Activated T-cell treated with anti-CD3 and anti-CD28 coated beads for 48 hours (primary cell): Measurements from ENCODE around the gene MOB3A.
"Not testable (repeated sequence)": the region's sequence is repeated elsewhere in the genome, so short reads cannot be mapped to it uniquely, and the experiment has no call there.

Source experiments
- DNase-seq: peaks from one replicate; pipeline ENCODE4 v3.0.0-alpha.2; 2020; ENCODE audit warnings: low read depth

The MOB3A gene

DNA sequence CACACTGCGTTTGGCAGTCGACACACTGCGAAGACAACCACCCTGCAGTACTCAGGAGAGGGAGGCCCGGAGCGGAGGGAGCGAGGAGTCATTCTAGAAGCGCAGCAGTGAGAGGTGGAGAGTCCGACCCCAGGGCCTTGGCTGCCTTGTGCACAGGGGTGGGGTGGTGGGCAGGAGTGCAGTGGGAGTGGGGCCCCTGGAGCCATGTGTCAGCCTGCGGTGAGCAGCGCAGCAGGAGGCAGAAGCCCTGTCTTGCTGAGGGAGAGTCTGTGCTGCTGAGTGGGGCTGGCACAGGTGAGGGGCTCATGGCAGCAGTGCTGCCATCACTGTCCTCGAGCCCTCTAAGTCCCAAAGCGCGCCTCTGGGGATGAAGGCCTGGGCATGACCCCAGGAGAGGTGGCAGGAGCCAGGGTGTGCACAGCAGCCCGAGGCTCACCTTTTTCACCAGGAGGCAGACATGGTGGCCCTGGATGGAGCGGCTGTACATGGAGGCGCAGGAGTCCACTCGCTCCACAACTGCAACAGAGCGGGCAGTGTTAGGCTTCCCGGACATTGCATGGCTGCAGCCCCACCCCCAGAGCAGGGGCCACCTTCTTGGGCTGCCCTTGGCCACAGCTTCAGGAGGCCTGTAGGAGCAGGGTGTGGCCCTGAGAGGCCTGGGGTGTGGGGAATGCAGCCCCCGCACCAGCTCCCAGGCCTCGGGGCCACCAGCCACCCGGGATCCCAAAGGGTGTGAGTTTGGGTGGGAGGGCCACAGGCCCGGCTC is 12.3 kb upstream of the MOB3A start:
- DNase-seq, result no peak

DNA sequence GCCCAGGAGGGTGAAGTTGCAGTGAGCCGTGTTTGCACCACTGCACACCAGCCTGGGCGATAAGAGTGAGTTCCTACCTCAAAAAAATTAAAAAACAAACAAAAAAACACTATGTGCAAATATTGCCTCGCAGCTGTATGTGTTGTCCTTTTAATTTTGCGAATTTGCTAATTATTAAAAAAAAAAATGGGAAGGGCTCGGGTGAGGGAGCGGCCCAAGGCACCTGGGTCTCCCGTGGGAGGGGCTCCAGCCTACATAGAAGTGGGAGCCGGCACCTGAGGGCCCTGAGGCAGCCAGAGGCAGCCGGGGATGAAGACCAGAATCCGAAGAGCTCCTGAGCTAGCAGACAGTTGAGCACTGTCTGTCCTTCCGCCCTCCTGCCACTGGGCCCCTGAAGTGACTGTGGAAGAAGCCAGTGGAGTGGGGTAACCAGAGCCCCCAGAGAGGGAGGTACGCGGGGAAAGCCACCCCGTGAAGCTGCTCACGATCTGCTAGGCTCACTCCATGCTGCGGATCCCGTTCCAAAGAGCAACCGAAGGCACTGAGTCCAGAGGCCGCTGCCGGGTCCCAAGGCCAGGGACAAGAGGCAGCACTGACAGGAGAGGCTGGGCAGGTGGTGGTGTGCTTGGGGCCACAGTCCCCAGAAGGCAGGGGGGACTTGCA is 7.0 kb upstream of the MOB3A start:
- no peak for DNase-seq

DNA sequence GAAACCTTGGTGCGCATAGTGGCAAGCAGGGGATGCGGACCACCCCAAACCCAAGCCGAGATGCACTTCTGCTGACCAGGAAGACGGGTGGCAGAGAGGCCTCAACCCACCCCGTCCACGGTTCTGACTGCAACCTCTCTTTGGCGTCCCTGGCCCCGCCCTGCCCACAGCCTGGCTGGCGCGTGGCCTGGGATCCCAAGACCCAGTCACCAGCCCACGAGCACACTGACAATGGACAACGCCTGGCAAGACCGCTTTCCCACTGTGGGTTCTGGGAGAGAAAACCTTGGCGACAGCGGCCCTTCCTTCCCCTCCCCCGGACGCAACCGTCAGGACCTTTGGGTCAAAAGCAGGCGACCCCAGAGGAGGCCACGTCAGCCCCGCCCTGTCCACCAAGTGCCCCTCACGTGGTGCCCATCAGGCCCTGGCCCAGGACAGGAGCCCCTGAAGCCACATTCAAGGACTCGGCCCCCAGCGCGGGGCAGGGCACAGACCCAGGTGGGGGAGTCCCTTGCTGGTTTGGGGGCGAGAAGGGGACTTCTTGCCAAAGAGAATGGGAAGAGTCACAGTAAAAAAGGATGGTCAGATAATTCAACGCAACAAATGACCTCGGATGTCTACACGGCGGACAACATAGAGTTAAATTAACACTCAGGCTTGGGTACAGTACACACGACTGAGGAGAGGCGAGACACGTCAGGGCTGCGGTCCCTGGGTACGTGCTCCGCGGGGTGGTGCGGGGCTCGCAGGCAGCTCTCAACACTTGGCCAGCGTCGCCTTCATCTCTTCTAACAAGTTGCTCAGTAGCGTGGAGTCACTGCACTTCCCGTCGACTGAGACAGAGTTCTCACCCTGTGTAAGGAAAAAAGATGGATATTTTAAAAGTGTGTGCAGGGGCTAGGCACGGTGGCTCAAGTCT is 5.5 kb upstream of the MOB3A start:
- no peak for DNase-seq

DNA sequence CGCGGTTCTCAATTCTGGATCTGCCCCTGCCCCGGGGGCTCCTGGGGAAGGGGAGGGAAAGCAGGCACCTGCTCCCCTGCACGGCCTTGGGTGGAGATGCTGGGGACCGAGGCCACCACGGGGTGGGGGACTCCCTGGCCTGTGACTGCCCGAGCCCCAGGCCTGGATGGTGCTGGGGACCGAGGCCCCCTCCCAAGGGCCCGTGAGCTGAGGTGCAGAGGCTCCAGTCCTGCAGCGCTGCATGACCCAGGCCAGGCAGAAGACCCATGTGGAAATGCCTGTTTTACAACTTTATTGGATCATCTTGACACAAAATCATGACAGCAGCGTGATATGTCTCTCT is 4.6 kb upstream of the MOB3A start:
- no peak for DNase-seq

DNA sequence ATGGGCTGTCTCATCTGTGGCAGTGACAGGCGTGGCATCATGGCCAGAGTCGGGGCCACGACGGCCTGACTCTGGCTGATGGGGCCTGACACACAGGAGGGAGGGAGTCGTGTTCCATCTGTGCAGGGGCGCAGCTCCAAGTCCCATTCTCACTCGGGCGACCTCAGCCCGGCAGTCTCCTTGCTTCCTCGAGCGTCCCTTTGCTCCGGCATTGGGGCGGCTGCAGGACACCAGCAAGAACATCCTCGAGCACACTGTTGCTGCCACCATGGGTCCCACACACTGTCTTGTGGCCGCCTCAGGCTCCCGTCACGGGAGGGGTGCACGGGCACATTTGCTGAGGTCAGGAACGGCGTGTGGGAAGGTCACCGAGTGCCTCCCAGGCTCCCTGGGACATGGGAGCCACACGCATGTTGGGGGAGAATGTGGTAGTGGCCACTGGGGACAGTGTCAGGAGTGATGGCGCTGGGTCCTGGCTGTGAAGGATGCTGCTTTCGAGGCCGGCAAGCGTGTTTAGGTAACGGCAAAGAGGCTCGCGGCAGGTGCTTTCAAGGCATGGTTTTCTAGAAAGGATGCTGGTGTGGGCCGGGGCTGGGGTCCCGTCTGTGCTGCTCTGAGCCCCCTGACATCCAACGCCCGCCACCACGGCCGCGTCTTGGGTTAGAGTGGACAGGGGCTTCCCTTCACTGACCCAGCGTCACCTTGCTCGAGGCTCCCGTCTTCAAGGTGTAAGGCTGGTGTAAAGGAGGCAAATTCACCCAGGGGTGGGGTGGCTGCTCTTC is 4.0 kb upstream of the MOB3A start:
- no peak for DNase-seq

DNA sequence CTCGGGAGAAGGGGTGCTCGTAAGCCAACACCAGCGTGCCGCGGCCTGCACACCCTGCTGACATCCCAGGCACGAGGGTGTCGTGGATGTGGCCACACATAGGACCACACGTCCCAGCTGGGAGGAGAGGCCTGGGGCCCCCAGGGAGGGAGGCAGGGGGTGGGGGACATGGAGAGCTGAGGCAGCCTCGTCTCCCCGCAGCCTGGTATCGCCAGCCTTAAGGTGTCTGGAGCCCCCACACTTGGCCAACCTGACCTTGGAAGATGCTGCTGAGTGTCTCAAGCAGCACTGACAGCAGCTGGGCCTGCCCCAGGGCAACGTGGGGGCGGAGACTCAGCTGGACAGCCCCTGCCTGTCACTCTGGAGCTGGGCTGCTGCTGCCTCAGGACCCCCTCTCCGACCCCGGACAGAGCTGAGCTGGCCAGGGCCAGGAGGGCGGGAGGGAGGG is 3.0 kb upstream of the MOB3A start:
- DNase-seq, result no peak

DNA sequence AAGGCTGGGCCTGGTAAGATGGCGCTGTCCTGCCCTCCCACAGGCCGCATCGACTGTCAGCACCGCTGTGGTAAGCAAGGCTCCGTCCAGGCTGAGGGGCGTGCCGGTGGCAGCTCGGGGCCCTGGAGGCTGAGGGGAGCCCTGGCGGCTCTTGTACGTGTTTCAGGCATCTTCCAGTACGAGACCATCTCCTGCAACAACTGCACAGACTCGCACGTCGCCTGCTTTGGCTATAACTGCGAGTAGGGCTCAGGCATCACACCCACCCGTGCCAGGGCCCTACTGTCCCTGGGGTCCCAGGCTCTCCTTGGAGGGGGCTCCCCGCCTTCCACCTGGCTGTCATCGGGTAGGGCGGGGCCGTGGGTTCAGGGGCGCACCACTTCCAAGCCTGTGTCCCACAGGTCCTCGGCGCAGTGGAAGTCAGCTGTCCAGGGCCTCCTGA is 1.8 kb upstream of the MOB3A start:
- no peak for DNase-seq

DNA sequence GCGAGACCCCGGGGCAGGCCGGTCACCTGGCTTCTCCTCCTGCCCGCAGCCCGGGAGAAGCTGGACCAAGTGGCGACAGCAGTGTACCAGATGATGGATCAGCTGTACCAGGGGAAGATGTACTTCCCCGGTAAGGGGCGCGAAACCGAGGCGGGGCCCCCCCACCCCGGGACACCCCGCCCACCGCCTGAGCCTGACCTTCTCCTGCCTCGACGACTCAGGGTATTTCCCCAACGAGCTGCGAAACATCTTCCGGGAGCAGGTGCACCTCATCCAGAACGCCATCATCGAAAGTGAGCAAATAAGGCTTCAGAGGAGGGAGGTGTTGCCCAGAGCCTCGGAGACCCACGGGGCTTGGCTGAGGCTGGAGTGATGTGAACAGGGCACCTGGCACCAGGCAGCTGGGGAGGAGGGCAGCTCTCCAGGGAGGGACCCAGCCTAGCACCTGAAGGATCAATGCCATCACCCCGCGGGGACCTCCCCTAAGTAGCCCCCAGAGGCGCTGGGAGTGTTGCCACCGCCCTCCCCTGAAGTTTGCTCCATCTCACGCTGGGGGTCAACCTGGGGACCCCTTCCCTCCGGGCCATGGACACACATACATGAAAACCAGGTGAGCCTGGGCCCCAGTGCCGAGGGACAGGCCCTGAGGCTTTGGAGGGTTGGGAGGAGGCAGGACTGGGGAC is 1.2 kb upstream of the MOB3A start:
- DNase-seq, result peak; percentile 43

DNA sequence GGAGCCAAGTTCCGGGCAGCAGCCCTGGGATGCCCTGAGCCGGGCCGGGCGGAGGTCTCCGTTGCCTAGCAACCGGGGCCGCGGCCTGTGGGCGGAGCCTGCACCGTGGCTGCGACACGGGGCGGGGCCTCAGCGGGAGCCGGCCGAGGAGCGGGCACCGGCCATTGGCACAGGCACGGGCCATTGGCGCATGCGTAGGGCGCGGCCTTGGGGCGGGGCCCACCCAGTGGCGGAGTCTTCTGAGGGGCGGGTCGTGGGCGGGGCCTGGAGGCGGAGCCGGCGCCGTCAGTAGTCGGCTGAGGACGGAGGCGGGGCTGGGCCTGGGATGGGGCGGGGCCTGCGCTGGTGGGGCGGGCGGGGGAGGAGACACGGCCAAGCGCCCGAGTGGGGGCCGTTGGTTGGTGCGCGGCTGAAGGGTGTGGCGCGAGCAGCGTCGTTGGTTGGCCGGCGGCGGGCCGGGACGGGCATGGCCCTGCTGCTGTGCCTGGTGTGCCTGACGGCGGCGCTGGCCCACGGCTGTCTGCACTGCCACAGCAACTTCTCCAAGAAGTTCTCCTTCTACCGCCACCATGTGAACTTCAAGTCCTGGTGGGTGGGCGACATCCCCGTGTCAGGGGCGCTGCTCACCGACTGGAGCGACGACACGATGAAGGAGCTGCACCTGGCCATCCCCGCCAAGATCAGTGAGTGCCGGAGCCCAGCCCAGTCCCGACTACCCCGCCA is 515 bp upstream of the MOB3A start, which contains the start of gene IZUMO4:
Gene IZUMO4 (plus strand): TSS at position 436 of the 723 bp plus-strand sequence. CDS start 31 bp downstream, at position 467.
- DNase-seq, result peak; percentile 100

DNA sequence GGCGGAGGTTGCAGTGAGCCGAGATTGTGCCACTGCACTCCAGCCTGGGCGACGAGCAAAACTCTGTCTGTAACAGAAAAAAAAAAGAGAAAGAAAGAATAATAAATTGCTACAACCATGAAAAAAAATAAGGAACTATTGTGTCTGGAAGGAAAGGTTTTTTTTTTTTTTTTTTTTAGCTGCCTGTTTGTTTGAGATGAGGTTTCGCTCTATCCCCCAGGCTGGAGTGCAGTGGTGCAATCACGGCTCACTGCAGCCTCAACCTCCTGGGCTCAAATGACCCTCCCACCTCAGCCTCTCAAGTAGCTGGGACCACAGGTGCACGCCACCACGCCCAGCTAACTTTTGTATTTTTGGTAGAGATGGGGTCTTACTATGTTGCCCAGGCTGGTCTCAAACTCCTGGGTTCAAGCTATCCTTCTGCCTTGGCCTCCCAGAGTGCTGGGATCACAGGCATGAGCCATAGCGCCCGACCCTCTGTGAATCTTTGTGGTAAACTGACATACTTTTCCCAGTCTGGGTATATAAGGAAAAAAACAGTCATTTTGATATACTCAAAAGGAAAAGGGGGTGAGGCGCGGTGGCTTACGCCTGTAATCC is 4.1 kb downstream of the MOB3A start:
- not testable (repeated sequence) for DNase-seq

DNA sequence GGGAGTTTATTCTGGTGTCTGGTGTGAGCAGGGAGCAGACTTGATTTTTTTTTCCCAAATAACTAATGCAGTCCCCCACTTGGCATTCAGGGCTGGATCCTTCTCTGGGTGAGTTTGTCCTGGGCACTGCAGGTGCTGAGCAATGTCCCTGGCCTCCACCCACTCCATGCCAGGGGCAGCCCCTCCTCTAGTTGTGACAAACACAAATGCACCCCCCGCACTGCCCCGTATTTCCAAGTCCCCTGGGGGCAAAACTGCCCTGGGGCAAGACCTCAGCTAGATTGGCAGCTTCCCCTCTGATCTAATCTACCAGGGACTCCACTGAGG is 6.4 kb downstream of the MOB3A start:
- DNase-seq, result no peak

DNA sequence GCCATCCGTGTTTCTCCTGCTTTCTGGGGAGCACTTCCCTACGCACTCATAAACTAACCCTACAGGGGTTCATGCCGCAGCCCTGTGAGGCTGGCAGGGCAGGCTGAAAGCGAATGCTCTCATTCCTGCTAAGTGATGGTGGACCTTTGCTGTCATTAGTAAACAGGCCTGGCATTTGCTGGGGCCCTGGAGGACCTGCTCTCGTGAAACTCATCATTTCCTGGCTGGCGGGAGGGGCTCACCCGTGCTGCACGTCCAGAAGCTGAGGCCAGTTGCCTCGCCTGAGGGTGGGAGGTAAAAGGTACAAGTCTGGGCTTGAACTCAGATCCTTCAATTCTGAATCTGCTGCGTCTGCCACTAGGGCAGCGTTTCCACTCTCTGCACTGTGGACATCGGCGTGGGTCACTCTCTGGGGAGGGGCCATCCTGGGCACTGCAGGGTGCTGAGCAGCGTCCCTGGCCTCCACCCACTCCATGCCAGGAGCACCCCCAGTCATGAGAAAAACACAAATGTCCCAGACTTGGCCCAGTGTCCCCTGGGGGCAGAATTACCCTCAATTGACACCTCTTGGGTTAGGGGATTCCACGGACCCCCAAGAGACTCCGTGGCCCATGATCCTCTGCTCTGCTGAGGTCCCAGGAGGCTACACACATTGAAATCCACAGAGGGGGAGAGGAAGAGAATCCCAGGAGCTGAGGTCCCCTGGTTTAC is 7.0 kb downstream of the MOB3A start:
- no peak for DNase-seq

DNA sequence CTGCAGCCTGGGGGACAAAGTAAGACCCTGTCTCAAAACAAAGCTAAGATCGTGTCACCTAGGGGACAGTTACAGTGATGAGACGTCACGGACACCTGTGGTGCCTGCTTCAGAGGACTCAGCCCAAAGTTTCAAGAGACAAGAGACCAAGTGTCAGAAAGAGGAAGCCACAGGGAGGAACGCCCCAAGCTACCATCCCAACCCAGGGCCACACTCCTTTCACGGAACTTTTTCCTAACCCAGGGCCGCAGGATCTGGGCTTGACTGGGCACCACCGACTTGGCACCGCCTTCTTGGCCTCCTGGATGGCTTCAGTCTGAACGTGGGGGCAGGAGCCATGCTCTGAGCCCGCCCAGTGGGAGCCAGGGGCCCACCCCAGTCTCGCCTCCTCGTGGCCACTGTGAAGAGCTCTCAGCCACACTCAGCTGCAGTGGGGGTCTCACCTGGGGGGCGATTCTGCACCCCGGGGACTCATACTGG is 8.5 kb downstream of the MOB3A start:
- DNase-seq, result no peak

DNA sequence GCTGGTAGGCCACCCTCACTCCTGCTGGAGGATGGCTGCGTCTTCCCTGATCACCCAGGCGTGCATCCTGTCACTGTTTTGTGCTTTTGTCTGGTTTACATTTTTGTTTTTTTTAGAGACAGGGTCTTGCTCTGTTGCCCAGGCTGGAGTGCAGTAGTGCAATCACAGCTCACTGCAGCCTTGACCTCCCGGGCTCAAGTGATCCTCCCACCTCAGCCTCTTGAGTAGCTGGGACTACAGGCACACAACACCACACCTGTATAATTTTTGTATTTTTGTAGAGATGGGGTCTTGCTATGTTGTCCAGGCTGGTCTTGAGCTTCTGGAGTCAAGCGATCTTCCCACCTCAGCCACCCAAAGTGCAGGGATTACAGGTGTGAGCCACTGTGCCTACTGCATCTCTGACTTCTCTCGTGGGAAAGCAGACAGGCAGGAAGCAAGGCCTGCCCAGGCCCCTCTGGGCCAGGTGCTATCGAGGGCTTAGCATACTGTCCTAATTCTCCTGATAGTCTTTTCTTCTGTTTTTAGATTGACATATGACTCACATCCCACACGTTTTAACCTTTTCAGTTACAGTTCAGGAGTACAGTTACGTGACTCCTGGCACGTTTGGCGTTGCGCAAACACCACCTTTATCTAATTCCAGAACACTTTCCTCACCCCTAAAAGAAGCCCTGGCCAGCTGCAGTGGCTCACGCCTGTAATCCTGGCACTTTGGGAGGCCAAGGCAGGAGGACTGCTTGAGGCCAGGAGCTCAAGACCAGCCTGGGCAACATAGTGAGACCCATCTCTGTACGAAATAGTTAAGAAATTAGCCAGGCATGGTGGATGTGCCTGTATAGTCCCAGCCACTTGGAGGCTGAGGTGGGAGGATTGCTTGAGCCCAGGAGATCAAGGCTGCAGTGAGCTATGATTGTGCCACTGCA is 9.2 kb downstream of the MOB3A start:
- DNase-seq, result peak; percentile 59

DNA sequence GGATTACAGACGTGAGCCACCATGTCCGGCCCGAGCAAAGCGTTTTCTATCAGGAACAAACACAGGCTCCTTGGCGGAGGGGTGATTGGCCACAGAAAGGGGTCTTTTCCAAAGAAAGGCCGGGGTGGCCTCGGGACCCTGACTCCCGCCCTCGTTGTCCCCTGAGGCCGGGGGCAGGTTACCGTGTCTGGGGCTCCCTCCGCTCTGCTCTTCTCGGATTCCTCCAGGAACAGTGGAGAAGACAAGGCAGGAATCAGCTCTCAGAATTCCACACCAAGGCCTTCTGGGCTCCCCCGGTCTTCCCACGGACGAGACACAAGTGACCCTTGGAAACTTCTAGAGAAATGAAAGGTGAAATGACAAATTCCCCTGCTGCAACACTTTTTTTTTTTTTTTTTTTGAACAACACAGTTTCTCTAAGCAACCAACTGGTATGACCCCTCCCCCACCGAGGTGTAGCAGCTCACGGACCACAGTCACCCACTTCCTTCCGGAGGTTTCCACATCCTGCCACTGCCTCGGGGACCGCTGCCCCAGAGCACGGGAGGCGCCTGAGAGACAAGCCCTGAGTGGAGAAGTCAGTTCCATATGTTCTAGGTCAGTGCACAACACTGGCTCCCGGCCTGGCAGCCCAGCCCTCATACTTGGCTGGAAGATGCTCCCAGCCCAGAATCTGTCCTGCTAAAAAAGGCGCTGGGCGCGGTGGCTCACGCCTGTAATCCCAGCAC is 11.0 kb downstream of the MOB3A start:
- peak; percentile 87 for DNase-seq

DNA sequence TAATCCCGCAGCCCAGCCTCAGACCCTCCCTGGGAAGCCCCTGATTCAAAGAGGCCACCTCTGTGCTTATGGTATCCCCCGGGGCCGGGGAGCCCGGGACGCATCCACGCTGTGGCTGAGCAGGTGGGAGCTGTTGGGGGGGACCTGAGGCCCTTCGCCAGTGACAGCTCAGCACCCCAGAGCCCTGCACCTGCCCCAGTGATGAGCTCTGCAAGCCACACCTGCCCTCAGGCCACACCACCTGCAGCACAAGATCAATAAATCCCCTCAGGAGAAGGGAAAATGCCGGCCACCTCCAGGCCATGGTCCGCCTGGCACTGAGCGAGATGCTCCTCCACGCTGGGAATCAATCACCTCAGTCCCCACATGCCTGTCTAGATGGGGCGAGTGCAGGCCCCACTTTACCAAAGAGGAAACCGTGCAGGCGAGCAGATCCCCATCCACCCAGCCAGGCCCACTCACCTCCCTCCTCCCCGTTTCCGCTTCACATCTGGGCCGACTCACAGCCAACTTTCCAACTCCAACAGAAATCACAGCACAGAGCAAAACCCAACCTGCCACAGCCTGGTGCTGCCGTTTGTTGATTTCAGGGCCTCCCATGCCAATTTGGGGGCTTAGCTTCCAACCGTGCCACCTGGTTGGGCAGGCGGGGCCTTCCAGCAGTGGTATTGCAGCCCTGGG is 12.8 kb downstream of the MOB3A start:
- peak; percentile 58 for DNase-seq
